GM23338 (cell line): ENCODE results near the gene TADA2A.

ENCODE experiments used
- CREB1 ChIP-seq: fragments of 250-450 bp; sonication (Bioruptor Pico); IDR thresholded peaks from 2 replicates; pipeline ENCODE4 v1.5.0; 2020; ENCODE audit warnings: low read depth, mild to moderate bottlenecking, moderate library complexity
- CTCF ChIP-seq, 2 experiments: fragments of 200-600 bp in 1 of 2; sonication (generic) in 1 of 2; conservative IDR thresholded peaks; 2 replicates each; pipeline versions ENCODE4 v1.5.1 to v1.6.1; 2016 to 2017; ENCODE audit warnings: antibody characterized with exemption in 2 of 2, low read depth in 2 of 2, mild to moderate bottlenecking in 2 of 2, moderate library complexity in 1 of 2
- ETS1 ChIP-seq: IDR thresholded peaks from 2 replicates; pipeline ENCODE4 v1.6.1; 2016; ENCODE audit warnings: antibody characterized with exemption
- EZH2 ChIP-seq: fragments of 200-600 bp; sonication (generic); IDR thresholded peaks from one replicate; pipeline ENCODE4 v1.8.0; 2017; ENCODE audit warnings: antibody characterized with exemption, mild to moderate bottlenecking, low read depth; ENCODE audit not compliant: unreplicated experiment
- EZH2phosphoT487 ChIP-seq: fragments of 200-600 bp; sonication (generic); IDR thresholded peaks from one replicate; pipeline ENCODE4 v1.8.1; 2018; ENCODE audit warnings: antibody characterized with exemption; ENCODE audit not compliant: unreplicated experiment
- JUNB ChIP-seq: IDR thresholded peaks from one replicate; pipeline ENCODE4 v1.6.1; 2016; ENCODE audit warnings: antibody characterized with exemption; ENCODE audit not compliant: unreplicated experiment
- NANOG ChIP-seq: IDR thresholded peaks from 2 replicates; pipeline ENCODE4 v1.6.1; 2016; ENCODE audit warnings: antibody characterized with exemption, borderline replicate concordance
- POLR2AphosphoS5 ChIP-seq: IDR thresholded peaks from 2 replicates; pipeline ENCODE4 v1.6.1; 2016; ENCODE audit warnings: antibody characterized with exemption, low read depth
- REST ChIP-seq: IDR thresholded peaks from one replicate; pipeline ENCODE4 v1.6.1; 2018; ENCODE audit warnings: antibody characterized with exemption; ENCODE audit not compliant: unreplicated experiment
- STAT1 ChIP-seq: IDR thresholded peaks from one replicate; pipeline ENCODE4 v1.6.1; 2016; ENCODE audit warnings: antibody characterized with exemption; ENCODE audit not compliant: unreplicated experiment
- ZNF114 ChIP-seq: fragments of 250-450 bp; sonication (Bioruptor Pico); IDR thresholded peaks from 2 replicates; pipeline ENCODE4 v1.5.0; 2020; ENCODE audit warnings: mild to moderate bottlenecking, moderate library complexity
- ZNF331 ChIP-seq: fragments of 250-450 bp; sonication (Bioruptor Pico); IDR thresholded peaks from 2 replicates; pipeline ENCODE4 v1.5.0; 2020; ENCODE audit warnings: low read depth, mild to moderate bottlenecking, moderate library complexity

- TF ChIP-seq EZH2 (no peak), CTCF (conservative IDR thresholded peaks at IDR 0.05; ENCODE audit: low read depth in 2 of 2) (no peak), POLR2AphosphoS5 (no peak), EZH2phosphoT487 (no peak), JUNB (no peak), REST (no peak), ETS1 (no peak), CREB1 (no peak), NANOG (no peak), ZNF114 (no peak), ZNF331 (CRISPR knock-in tag) (no peak), STAT1 (no peak)
Measured at GRCh38 chr17:37393352-37393751, 13.3 kb upstream of the TADA2A start.
